HepG2 (cell line): ENCODE results near the gene RPS17. TPM values are rescaled to one million over a fixed set of nuclear protein-coding genes. Genes with fewer than 3 reads are reported as not detected.
A peak's percentile ranks its signal among the peaks of the same experiment; 100 is the strongest.

Source experiments
- ATAC-seq: fragments of 200-7000 bp; cut with Tn5 transposase; 3 replicates; pipeline ENCODE4 v1.9.1; 2020; ENCODE audit warnings: mild to moderate bottlenecking, moderate library complexity
- BruUV-seq: library from RNA; stranded (reverse); fragments of 400-500 nt; replicated peaks from 2 replicates; lab custom pipeline; 2021; lab: Mats Ljungman, UMichigan
- CTCF ChIA-PET: fragments of 300-600 bp; formaldehyde crosslinking; extraction: SDS; loops from one replicate; lab custom pipeline; 2021; ENCODE audit warnings: low total read pairs, inconsistent platforms, low intra/inter-chr PET ratio; lab: Yijun Ruan, JAX
- POLR2A ChIA-PET: fragments of 350-600 bp; sonication (Branson Sonifier 250); formaldehyde crosslinking; loops from one replicate; lab custom pipeline; 2020; ENCODE audit warnings: antibody characterized with exemption, inconsistent platforms; lab: Yijun Ruan, JAX
- DNase-seq: peaks from one replicate; pipeline ENCODE4 v3.0.0-alpha.2; 2015; ENCODE audit warnings: low spot score
- FAIRE-seq: peaks from 3 replicates; lab custom pipeline; 2011; peaks lifted over from hg19 to GRCh38; lab: Jason Lieb, UNC
- H2AFZ ChIP-seq: one replicate; pipeline ENCODE4 v1.6.1; 2011; ENCODE audit warnings: low read length, inconsistent platforms
- H3K27ac ChIP-seq: fragments of 300-600 bp; 3 replicates; pipeline ENCODE4 v1.8.0; 2011; ENCODE audit warnings: mixed run types, mild to moderate bottlenecking, mixed read lengths, low read length, inconsistent platforms; ENCODE audit not compliant: insufficient read depth; ENCODE audit errors: extremely low read length
- H3K27me3 ChIP-seq, 2 experiments: fragments of 200-600 bp in 1 of 2; 2 replicates in 1 of 2; 3 replicates in 1 of 2; pipeline versions ENCODE4 v1.6.0 to v1.8.0; 2011; ENCODE audit warnings: low read length in 2 of 2, mild to moderate bottlenecking in 2 of 2, moderate library complexity in 2 of 2, inconsistent platforms in 1 of 2; ENCODE audit not compliant: insufficient read depth in 2 of 2, control insufficient read depth in 1 of 2
- H3K36me3 ChIP-seq, 2 experiments: fragments of 200-600 bp in 1 of 2; replicated peaks in 1 of 2; 2 replicates in 1 of 2; 3 replicates in 1 of 2; pipeline versions ENCODE4 v1.5.1 to v1.8.0; 2011; ENCODE audit warnings: low read length in 2 of 2, inconsistent platforms in 1 of 2; ENCODE audit not compliant: insufficient read depth in 2 of 2, control insufficient read depth in 1 of 2
- H3K4me1 ChIP-seq: 2 replicates; pipeline ENCODE4 v1.5.1; 2012; ENCODE audit warnings: low read length, inconsistent platforms; ENCODE audit not compliant: insufficient read depth
- H3K4me2 ChIP-seq: 2 replicates; pipeline ENCODE4 v1.6.0; 2011; ENCODE audit warnings: low read depth, low read length, inconsistent platforms
- H3K4me3 ChIP-seq, 3 experiments: fragments of 200-600 bp in 1 of 3; sonication (generic), shearing (Covaris generic) in 1 of 3; replicated peaks in 1 of 3; 2 replicates each; pipeline ENCODE4 v1.5.1; 2011 to 2016; ENCODE audit warnings: low read length in 3 of 3, inconsistent platforms in 2 of 3, low read depth in 2 of 3, mild to moderate bottlenecking in 2 of 3, control low read depth in 1 of 3, mixed read lengths in 1 of 3; ENCODE audit not compliant: insufficient read depth in 1 of 3
- H3K79me2 ChIP-seq: one replicate; pipeline ENCODE4 v1.6.1; 2011; ENCODE audit warnings: low read length, inconsistent platforms; ENCODE audit not compliant: insufficient read depth
- H3K9ac ChIP-seq: 2 replicates; pipeline ENCODE4 v1.6.0; 2011; ENCODE audit warnings: mild to moderate bottlenecking, low read depth, low read length, inconsistent platforms; ENCODE audit not compliant: insufficient read depth
- H3K9me3 ChIP-seq: 2 replicates; pipeline ENCODE4 v1.5.1; 2012; ENCODE audit warnings: mild to moderate bottlenecking, low read length
- H4K20me1 ChIP-seq: 2 replicates; pipeline ENCODE4 v1.6.0; 2011; ENCODE audit warnings: inconsistent platforms, mild to moderate bottlenecking, low read length, moderate library complexity; ENCODE audit not compliant: insufficient read depth
- ATF7 ChIP-seq, 2 experiments: fragments of 450-650 bp in 1 of 2; sonication (generic) in 1 of 2; formaldehyde crosslinking in 1 of 2; IDR thresholded peaks; 2 replicates each; pipeline versions ENCODE4 v1.4.0 to v1.6.1; 2016 to 2020; ENCODE audit warnings: antibody characterized with exemption in 1 of 2, mild to moderate bottlenecking in 1 of 2, missing genetic modification reagents in 1 of 2
- RAD51 ChIP-seq: fragments of 450-650 bp; IDR thresholded peaks from 2 replicates; pipeline ENCODE4 v1.6.1; 2016; ENCODE audit warnings: borderline replicate concordance
- XBP1 ChIP-seq: sonication (generic); formaldehyde crosslinking; IDR thresholded peaks from 2 replicates; pipeline ENCODE4 v1.5.0; 2020; ENCODE audit warnings: missing genetic modification reagents
- ZBTB38 ChIP-seq: sonication (generic); formaldehyde crosslinking; IDR thresholded peaks from 2 replicates; pipeline ENCODE4 v1.5.1; 2020; ENCODE audit warnings: mild to moderate bottlenecking, missing genetic modification reagents
- WGBS: methylation state at CpG from one replicate; pipeline ENCODE4 v1.1.6; 2017; ENCODE audit warnings: low lambda C conversion rate; 5-methylcytosine and 5-hydroxymethylcytosine counted together
- in situ Hi-C: cut with HindIII; loops from 2 replicates; pipeline ENCODE4 v1.10.0; 2017; ENCODE audit warnings: low pct_unique_long_range_greater_than_20kb; ENCODE audit not compliant: extremely low pct_ligation_motif_present
- intact Hi-C: fragments of 100-400 bp; cut with micrococcal nuclease; formaldehyde crosslinking; loops from one replicate; pipeline ENCODE4 v1.10.0; 2022; ENCODE audit not compliant: unreplicated experiment
- polyA plus RNA-seq, 8 experiments: library from polyadenylated mRNA; depleted of rRNA in 3 of 8; stranded (reverse) in 7 of 8; unstranded in 1 of 8; fragments of >200 nt; fragmentation: Illumina TruSeq in 4 of 8; extraction: Trizol in 4 of 8; gene quantifications; 2 replicates each; pipeline versions ENCODE4 v1.2.1 to v1.2.3, GENCODE V29; 2011 to 2016; ENCODE audit warnings: low read depth in 4 of 8, missing spikeins in 1 of 8, mixed read lengths in 1 of 8; ENCODE audit not compliant: insufficient read depth in 1 of 8
- total RNA-seq, 5 experiments: library from RNA; depleted of rRNA; stranded (reverse); fragments of >200 nt; fragmentation: Illumina TruSeq; extraction: Trizol; gene quantifications; 2 replicates each; pipeline ENCODE4 v1.2.3, GENCODE V29; 2016; ENCODE audit warnings: low read depth in 1 of 5

RPS17 gene
- total and polyA plus RNA-seq, 2 of the 13 experiments (the other 11 are each of a cell fraction or from before 2014, with no cell fraction given) = 2,570 to 5,021 TPM

GRCh38 chr15:82580713-82581112 is 40.5 kb upstream of the RPS17 start:
- peaks cover 0 to 17% of the 10 kb centered on the region in 2 experiments; a peak in 2 of 5 replicates for H3K27me3 ChIP-seq
- ChIA-PET CTCF (no interaction called here), POLR2A (no interaction called here)
- TF ChIP-seq ATF7 (IDR thresholded peaks at IDR 0.05) (peak; percentile 83), ATF7 (CRISPR knock-in tag; IDR thresholded peaks at IDR 0.05) (no peak), RAD51 (no peak), ZBTB38 (CRISPR knock-in tag) (no peak)
- H3K9me3 ChIP-seq = no peaks in the 10 kb centered on the region
- H3K4me3 ChIP-seq = no peak overlapping the region
- H3K79me2 ChIP-seq = no peaks in the 10 kb centered on the region
- no peak overlapping the region for H3K9ac ChIP-seq
- ATAC-seq = no peak
- in situ Hi-C loops = no loop called here
- 4% methylated on average over 2 of the region's 2 CpGs for WGBS
- H3K4me1 ChIP-seq = no peaks in the 10 kb centered on the region
- intact Hi-C loops = no loop called here
- no peaks in the 10 kb centered on the region for H3K36me3 ChIP-seq
- H2AFZ ChIP-seq = no peak overlapping the region
- no TSS peak for BruUV-seq
- no peak for FAIRE-seq
- no peak for DNase-seq
- H3K4me2 ChIP-seq = no peak overlapping the region
- no peak overlapping the region for H3K27ac ChIP-seq
- H4K20me1 ChIP-seq = no peaks in the 10 kb centered on the region

GRCh38 chr15:82575335-82575734 is 35.1 kb upstream of the RPS17 start:
- in situ Hi-C loops = no loop called here
- POLR2A ChIA-PET = no interaction called here

More at GRCh38 chr15:82575335-82575734, 35.1 kb upstream of the RPS17 start:
- H3K4me2 ChIP-seq = no peak overlapping the region
- DNase-seq (no peak), FAIRE-seq (no peak), ATAC-seq (no peak)
- peaks cover 1 to 20% of the 10 kb centered on the region in 2 experiments; a peak in 3 of 5 replicates for H3K27me3 ChIP-seq
- H3K36me3 ChIP-seq = no peaks in the 10 kb centered on the region
- BruUV-seq = no TSS peak
- no peak overlapping the region for H3K4me3 ChIP-seq
- H3K9ac ChIP-seq = no peak overlapping the region
- intact Hi-C loops = no loop called here
- H3K4me1 ChIP-seq = no peaks in the 10 kb centered on the region; the same call in 1 of the 2 replicates
- CTCF ChIA-PET = no interaction called here
- WGBS = 12% methylated on average over 3 of the region's 3 CpGs
- no peaks in the 10 kb centered on the region for H4K20me1 ChIP-seq
- H3K79me2 ChIP-seq = no peaks in the 10 kb centered on the region
- H3K9me3 ChIP-seq = no peaks in the 10 kb centered on the region
- H2AFZ ChIP-seq = no peak overlapping the region
- H3K27ac ChIP-seq = no peak overlapping the region
- no peak for TF ChIP-seq XBP1
